ENCODE data around the gene ARHGAP6. TPM values are rescaled to one million over a fixed set of nuclear protein-coding genes. Genes with fewer than 3 reads are reported as not detected.
"Not testable (repeated sequence)": the region's sequence is repeated elsewhere in the genome, so short reads cannot be mapped to it uniquely, and the experiment has no call there.

ARHGAP6 gene
- total RNA-seq, 1 donor from 2014 or later, result 0.39 TPM

GRCh38 chrX:11242704-11243103, 423.0 kb downstream of the ARHGAP6 start:
- DNase-seq (ENCODE audit: low read depth in 2 of 2), result no peak

GRCh38 chrX:11241720-11242119, 424.0 kb downstream of the ARHGAP6 start:
- no peak for DNase-seq (ENCODE audit: low read depth in 2 of 2)

GRCh38 chrX:11239230-11239629, 426.5 kb downstream of the ARHGAP6 start:
- no peak for DNase-seq (ENCODE audit: low read depth in 2 of 2)

- not testable (repeated sequence) for DNase-seq (ENCODE audit: low read depth in 2 of 2)
Measured at GRCh38 chrX:11235377-11235776, 430.3 kb downstream of the ARHGAP6 start.

GRCh38 chrX:11215191-11215921, 450.4 kb downstream of the ARHGAP6 start:
- no peak for DNase-seq (ENCODE audit: low read depth in 2 of 2)

GRCh38 chrX:11214346-11215190, 451.2 kb downstream of the ARHGAP6 start:
- DNase-seq (ENCODE audit: low read depth in 2 of 2), result no peak

GRCh38 chrX:11212741-11213140, 453.0 kb downstream of the ARHGAP6 start:
- DNase-seq (ENCODE audit: low read depth in 2 of 2), result no peak

- no peak for DNase-seq (ENCODE audit: low read depth in 2 of 2)
Measured at GRCh38 chrX:11210415-11210801, 455.3 kb downstream of the ARHGAP6 start.

- DNase-seq (ENCODE audit: low read depth in 2 of 2), result no peak
Measured at GRCh38 chrX:11209798-11210414, 455.8 kb downstream of the ARHGAP6 start.

GRCh38 chrX:11206716-11207115, 459.0 kb downstream of the ARHGAP6 start:
- DNase-seq (ENCODE audit: low read depth in 2 of 2), result no peak

- DNase-seq (ENCODE audit: low read depth in 2 of 2), result no peak
Measured at GRCh38 chrX:11205796-11206195, 459.9 kb downstream of the ARHGAP6 start.

GRCh38 chrX:11197671-11198070, 468.0 kb downstream of the ARHGAP6 start:
- no peak for DNase-seq (ENCODE audit: low read depth in 2 of 2)

GRCh38 chrX:11196476-11196875, 469.2 kb downstream of the ARHGAP6 start:
- no peak for DNase-seq (ENCODE audit: low read depth in 2 of 2)

- DNase-seq (ENCODE audit: low read depth in 2 of 2), result peak in 1 of 2 donors; percentile 29
Measured at GRCh38 chrX:11193035-11193469, 472.7 kb downstream of the ARHGAP6 start.

- no peak for DNase-seq (ENCODE audit: low read depth in 2 of 2)
Measured at GRCh38 chrX:11190745-11191510, 474.8 kb downstream of the ARHGAP6 start.

- DNase-seq (ENCODE audit: low read depth in 2 of 2), result no peak
Measured at GRCh38 chrX:11189097-11189496, 476.6 kb downstream of the ARHGAP6 start.

- DNase-seq (ENCODE audit: low read depth in 2 of 2), result no peak
Measured at GRCh38 chrX:11188664-11189063, 477.1 kb downstream of the ARHGAP6 start.

GRCh38 chrX:11187001-11187400, 478.7 kb downstream of the ARHGAP6 start:
- no peak for DNase-seq (ENCODE audit: low read depth in 2 of 2)

- DNase-seq (ENCODE audit: low read depth in 2 of 2), result no peak
Measured at GRCh38 chrX:11185861-11186260, 479.9 kb downstream of the ARHGAP6 start.

GRCh38 chrX:11180571-11180970, 485.1 kb downstream of the ARHGAP6 start:
- DNase-seq (ENCODE audit: low read depth in 2 of 2), result peak; percentile 56 to 72

GRCh38 chrX:11172415-11172814, 493.3 kb downstream of the ARHGAP6 start:
- peak in 1 of 2 donors; percentile 46 for DNase-seq (ENCODE audit: low read depth in 2 of 2)
